Glutamatergic neuron (in vitro differentiated cells): ENCODE measurements around the gene SLC4A8. TPM values are rescaled to one million over a fixed set of nuclear protein-coding genes. Genes with fewer than 3 reads are reported as not detected.

Experiments
- DNase-seq: peaks from one replicate; pipeline ENCODE4 v3.0.0; 2022
- H3K27ac Mint-ChIP-seq: one replicate; pipeline ENCODE4 v1.8.0; 2020; ENCODE audit warnings: mild to moderate bottlenecking, mixed read lengths, inconsistent platforms; ENCODE audit not compliant: unreplicated experiment
- H3K27me3 Mint-ChIP-seq: one replicate; pipeline ENCODE4 v1.8.0; 2020; ENCODE audit warnings: mild to moderate bottlenecking, moderate library complexity, mixed read lengths, inconsistent platforms; ENCODE audit not compliant: unreplicated experiment
- H3K36me3 Mint-ChIP-seq: one replicate; pipeline ENCODE4 v1.8.0; 2020; ENCODE audit warnings: mild to moderate bottlenecking, mixed read lengths, inconsistent platforms; ENCODE audit not compliant: unreplicated experiment
- H3K4me1 Mint-ChIP-seq: one replicate; pipeline ENCODE4 v1.8.0; 2020; ENCODE audit warnings: mild to moderate bottlenecking, low read depth, mixed read lengths, inconsistent platforms; ENCODE audit not compliant: unreplicated experiment
- H3K4me3 Mint-ChIP-seq: one replicate; pipeline ENCODE4 v1.8.0; 2020; ENCODE audit warnings: mild to moderate bottlenecking, mixed read lengths, inconsistent platforms; ENCODE audit not compliant: unreplicated experiment
- H3K9me3 Mint-ChIP-seq: one replicate; pipeline ENCODE4 v1.8.0; 2020; ENCODE audit warnings: mild to moderate bottlenecking, moderate library complexity, mixed read lengths, inconsistent platforms; ENCODE audit not compliant: unreplicated experiment
- CTCF ChIP-seq: fragments of 200-600 bp; sonication (generic); IDR thresholded peaks from one replicate; pipeline ENCODE4 v1.5.0; 2021; ENCODE audit not compliant: partially characterized antibody, unreplicated experiment
- total RNA-seq: library from RNA; stranded (reverse); fragmentation: NEBNext Ultra II Directional; extraction: Animal tissue kit (Norgen Biotek cat#: 25700); gene quantifications from one replicate; pipeline ENCODE4 v1.2.1, GENCODE V29; 2021; ENCODE audit not compliant: unreplicated experiment

The SLC4A8 gene
- total RNA-seq, 1 donor from 2014 or later = 80.0 TPM

GRCh38 chr12:51517316-51517715, 92.7 kb downstream of the SLC4A8 start:
- Mint-ChIP-seq H3K4me3 (no peak overlapping the region), H3K27me3 (peaks cover 14% of the 10 kb centered on the region), H3K4me1 (peaks cover 15% of the 10 kb centered on the region), H3K36me3 (no peaks in the 10 kb centered on the region), H3K9me3 (peaks cover 7% of the 10 kb centered on the region), H3K27ac (no peak overlapping the region)
- no peak for TF ChIP-seq CTCF
- DNase-seq = no peak

GRCh38 chr12:51517800-51518199, 93.2 kb downstream of the SLC4A8 start:
- Mint-ChIP-seq H3K4me1 (peaks cover 16% of the 10 kb centered on the region), H3K27ac (no peak overlapping the region), H3K4me3 (no peak overlapping the region), H3K27me3 (peaks cover 15% of the 10 kb centered on the region), H3K36me3 (no peaks in the 10 kb centered on the region), H3K9me3 (peaks cover 7% of the 10 kb centered on the region)
- no peak for DNase-seq
- no peak for TF ChIP-seq CTCF

- no peak for DNase-seq
- Mint-ChIP-seq H3K4me3 (no peak overlapping the region), H3K27me3 (peaks cover 15% of the 10 kb centered on the region), H3K36me3 (no peaks in the 10 kb centered on the region), H3K4me1 (peaks cover 16% of the 10 kb centered on the region), H3K9me3 (peaks cover 7% of the 10 kb centered on the region), H3K27ac (peak overlapping the region; percentile 21)
- TF ChIP-seq CTCF = no peak
Observed at GRCh38 chr12:51519755-51520154, 95.1 kb downstream of the SLC4A8 start.

GRCh38 chr12:51520576-51521325, 96.1 kb downstream of the SLC4A8 start:
- DNase-seq = peak; percentile 32
- Mint-ChIP-seq H3K4me3 (no peak overlapping the region), H3K4me1 (peaks cover 16% of the 10 kb centered on the region), H3K27ac (peak overlapping the region; percentile 52), H3K36me3 (no peaks in the 10 kb centered on the region), H3K27me3 (peaks cover 15% of the 10 kb centered on the region), H3K9me3 (peaks cover 7% of the 10 kb centered on the region)
- no peak for TF ChIP-seq CTCF

GRCh38 chr12:51521554-51522276, 97.1 kb downstream of the SLC4A8 start:
- H3K27me3 Mint-ChIP-seq = peaks cover 15% of the 10 kb centered on the region
- H3K4me1 Mint-ChIP-seq = peaks cover 16% of the 10 kb centered on the region
- no peak for TF ChIP-seq CTCF
- no peak overlapping the region for H3K4me3 Mint-ChIP-seq
- H3K9me3 Mint-ChIP-seq = peaks cover 7% of the 10 kb centered on the region
- no peak overlapping the region for H3K27ac Mint-ChIP-seq
- DNase-seq = no peak
- no peaks in the 10 kb centered on the region for H3K36me3 Mint-ChIP-seq
